ENCODE measurements around the gene GPC3.

Gene GPC3

GRCh38 chrX:133947022-133947421 is 38.4 kb downstream of the GPC3 start (continued):
- TF ChIP-seq, protein P1, sequence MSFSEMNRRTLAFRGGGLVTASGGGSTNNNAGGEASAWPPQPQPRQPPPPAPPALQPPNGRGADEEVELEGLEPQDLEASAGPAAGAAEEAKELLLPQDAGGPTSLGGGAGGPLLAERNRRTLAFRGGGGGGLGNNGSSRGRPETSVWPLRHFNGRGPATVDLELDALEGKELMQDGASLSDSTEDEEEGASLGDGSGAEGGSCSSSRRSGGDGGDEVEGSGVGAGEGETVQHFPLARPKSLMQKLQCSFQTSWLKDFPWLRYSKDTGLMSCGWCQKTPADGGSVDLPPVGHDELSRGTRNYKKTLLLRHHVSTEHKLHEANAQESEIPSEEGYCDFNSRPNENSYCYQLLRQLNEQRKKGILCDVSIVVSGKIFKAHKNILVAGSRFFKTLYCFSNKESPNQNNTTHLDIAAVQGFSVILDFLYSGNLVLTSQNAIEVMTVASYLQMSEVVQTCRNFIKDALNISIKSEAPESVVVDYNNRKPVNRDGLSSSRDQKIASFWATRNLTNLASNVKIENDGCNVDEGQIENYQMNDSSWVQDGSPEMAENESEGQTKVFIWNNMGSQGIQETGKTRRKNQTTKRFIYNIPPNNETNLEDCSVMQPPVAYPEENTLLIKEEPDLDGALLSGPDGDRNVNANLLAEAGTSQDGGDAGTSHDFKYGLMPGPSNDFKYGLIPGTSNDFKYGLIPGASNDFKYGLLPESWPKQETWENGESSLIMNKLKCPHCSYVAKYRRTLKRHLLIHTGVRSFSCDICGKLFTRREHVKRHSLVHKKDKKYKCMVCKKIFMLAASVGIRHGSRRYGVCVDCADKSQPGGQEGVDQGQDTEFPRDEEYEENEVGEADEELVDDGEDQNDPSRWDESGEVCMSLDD (tag by site-specific recombination; IDR thresholded peaks at IDR 0.05) = no peak
- TF ChIP-seq ZNF248 (tag by site-specific recombination; IDR thresholded peaks at IDR 0.05) (no peak), ZNF146 (tag by site-specific recombination; IDR thresholded peaks at IDR 0.05) (no peak), ZNF274 (IDR thresholded peaks at IDR 0.05; ENCODE audit: low read length) (no peak), ZNF274 (tag by site-specific recombination; IDR thresholded peaks at IDR 0.05; ENCODE audit: borderline replicate concordance) (no peak), IKZF3 (tag by site-specific recombination; IDR thresholded peaks at IDR 0.05) (no peak), ELK4 (IDR thresholded peaks at IDR 0.05; ENCODE audit: borderline replicate concordance, low read depth, low read length) (no peak), ZFP41 (tag by site-specific recombination; IDR thresholded peaks at IDR 0.05; ENCODE audit: borderline replicate concordance) (no peak), ZNF501 (tag by site-specific recombination; IDR thresholded peaks at IDR 0.05) (no peak), REPIN1 (tag by site-specific recombination; IDR thresholded peaks at IDR 0.05; ENCODE audit: low read depth) (no peak)
- TF ChIP-seq, protein P2, sequence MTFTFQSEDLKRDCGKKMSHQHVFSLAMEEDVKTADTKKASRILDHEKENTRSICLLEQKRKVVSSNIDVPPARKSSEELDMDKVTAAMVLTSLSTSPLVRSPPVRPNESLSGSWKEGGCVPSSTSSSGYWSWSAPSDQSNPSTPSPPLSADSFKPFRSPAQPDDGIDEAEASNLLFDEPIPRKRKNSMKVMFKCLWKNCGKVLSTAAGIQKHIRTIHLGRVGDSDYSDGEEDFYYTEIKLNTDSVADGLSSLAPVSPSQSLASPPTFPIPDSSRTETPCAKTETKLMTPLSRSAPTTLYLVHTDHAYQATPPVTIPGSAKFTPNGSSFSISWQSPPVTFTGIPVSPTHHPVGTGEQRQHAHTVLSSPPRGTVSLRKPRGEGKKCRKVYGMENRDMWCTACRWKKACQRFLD (tag by site-specific recombination; IDR thresholded peaks at IDR 0.05) = no peak
- TF ChIP-seq, protein P3, sequence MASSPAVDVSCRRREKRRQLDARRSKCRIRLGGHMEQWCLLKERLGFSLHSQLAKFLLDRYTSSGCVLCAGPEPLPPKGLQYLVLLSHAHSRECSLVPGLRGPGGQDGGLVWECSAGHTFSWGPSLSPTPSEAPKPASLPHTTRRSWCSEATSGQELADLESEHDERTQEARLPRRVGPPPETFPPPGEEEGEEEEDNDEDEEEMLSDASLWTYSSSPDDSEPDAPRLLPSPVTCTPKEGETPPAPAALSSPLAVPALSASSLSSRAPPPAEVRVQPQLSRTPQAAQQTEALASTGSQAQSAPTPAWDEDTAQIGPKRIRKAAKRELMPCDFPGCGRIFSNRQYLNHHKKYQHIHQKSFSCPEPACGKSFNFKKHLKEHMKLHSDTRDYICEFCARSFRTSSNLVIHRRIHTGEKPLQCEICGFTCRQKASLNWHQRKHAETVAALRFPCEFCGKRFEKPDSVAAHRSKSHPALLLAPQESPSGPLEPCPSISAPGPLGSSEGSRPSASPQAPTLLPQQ (tag by site-specific recombination; IDR thresholded peaks at IDR 0.05) = no peak
- TF ChIP-seq, protein P4, sequence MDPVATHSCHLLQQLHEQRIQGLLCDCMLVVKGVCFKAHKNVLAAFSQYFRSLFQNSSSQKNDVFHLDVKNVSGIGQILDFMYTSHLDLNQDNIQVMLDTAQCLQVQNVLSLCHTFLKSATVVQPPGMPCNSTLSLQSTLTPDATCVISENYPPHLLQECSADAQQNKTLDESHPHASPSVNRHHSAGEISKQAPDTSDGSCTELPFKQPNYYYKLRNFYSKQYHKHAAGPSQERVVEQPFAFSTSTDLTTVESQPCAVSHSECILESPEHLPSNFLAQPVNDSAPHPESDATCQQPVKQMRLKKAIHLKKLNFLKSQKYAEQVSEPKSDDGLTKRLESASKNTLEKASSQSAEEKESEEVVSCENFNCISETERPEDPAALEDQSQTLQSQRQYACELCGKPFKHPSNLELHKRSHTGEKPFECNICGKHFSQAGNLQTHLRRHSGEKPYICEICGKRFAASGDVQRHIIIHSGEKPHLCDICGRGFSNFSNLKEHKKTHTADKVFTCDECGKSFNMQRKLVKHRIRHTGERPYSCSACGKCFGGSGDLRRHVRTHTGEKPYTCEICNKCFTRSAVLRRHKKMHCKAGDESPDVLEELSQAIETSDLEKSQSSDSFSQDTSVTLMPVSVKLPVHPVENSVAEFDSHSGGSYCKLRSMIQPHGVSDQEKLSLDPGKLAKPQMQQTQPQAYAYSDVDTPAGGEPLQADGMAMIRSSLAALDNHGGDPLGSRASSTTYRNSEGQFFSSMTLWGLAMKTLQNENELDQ (tag by site-specific recombination; IDR thresholded peaks at IDR 0.05; ENCODE audit: low read depth) = no peak
- TF ChIP-seq, protein P5, sequence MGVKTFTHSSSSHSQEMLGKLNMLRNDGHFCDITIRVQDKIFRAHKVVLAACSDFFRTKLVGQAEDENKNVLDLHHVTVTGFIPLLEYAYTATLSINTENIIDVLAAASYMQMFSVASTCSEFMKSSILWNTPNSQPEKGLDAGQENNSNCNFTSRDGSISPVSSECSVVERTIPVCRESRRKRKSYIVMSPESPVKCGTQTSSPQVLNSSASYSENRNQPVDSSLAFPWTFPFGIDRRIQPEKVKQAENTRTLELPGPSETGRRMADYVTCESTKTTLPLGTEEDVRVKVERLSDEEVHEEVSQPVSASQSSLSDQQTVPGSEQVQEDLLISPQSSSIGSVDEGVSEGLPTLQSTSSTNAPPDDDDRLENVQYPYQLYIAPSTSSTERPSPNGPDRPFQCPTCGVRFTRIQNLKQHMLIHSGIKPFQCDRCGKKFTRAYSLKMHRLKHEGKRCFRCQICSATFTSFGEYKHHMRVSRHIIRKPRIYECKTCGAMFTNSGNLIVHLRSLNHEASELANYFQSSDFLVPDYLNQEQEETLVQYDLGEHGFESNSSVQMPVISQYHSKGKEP (tag by site-specific recombination; IDR thresholded peaks at IDR 0.05) = no peak
- TF ChIP-seq, protein P6, sequence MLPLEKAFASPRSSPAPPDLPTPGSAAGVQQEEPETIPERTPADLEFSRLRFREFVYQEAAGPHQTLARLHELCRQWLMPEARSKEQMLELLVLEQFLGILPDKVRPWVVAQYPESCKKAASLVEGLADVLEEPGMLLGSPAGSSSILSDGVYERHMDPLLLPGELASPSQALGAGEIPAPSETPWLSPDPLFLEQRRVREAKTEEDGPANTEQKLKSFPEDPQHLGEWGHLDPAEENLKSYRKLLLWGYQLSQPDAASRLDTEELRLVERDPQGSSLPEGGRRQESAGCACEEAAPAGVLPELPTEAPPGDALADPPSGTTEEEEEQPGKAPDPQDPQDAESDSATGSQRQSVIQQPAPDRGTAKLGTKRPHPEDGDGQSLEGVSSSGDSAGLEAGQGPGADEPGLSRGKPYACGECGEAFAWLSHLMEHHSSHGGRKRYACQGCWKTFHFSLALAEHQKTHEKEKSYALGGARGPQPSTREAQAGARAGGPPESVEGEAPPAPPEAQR (tag by site-specific recombination; IDR thresholded peaks at IDR 0.05) = no peak

Data from HEK293 (cell line).